ENCODE data around the gene BRF1.

DNA sequence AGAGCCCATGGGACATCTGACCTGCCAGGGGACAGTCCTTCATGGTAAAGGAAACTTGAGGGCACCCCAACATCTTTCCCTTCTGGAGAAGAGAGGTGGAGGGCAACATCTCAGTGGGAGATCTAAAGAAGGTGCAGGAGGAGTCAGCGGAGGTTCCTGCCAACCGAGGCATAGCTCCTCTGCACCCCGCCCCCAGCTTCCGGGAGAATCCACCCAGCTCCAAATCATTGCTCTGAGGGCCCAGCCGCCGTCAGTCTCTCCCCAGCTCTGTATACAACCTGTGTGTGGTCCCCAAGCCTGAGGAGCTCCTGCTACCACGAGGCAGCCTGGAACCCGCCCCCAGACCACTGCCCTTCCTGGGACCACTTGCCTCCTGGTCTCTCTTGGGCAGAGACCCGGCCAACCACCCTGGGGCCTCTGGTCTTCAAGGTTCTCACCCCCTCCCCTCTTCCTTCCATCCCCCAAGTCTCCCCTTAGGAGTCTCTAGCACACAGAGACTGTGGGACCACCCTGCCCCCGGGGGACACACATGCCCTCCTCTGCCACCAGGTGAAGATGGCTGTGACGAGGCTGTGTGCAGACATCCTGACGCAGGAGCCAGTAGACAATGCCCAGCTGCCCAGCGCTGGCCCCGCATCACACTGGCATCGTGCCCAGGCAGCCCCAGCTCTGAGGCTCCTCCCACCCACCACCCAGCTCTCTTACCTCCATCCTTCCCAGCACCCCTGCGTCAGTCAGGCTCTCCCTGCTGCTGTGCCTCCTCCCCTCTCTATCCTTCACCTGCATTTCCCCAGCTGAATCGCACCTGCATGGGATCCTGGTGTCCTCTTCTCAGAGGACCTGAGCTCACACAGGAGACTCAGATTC is 106.7 kb downstream of the BRF1 start:
- TF ChIP-seq CTCF (IDR thresholded peaks at IDR 0.05), result no peak
- no peak for TF ChIP-seq POLR2A (IDR thresholded peaks at IDR 0.05)
